Ovary (tissue), 9 donors: ENCODE results near the gene MAP3K7CL. TPM values are rescaled to one million over a fixed set of nuclear protein-coding genes. Genes with fewer than 3 reads are reported as not detected.

Source experiments
- DNase-seq, 5 donors: peaks; one replicate each; pipeline ENCODE4 v3.0.0-alpha.2; 2019 to 2020
- H3K27ac ChIP-seq, 2 donors: fragments of 200-600 bp; one replicate each; pipeline versions ENCODE4 v1.5.1 to v1.8.0; 2019 to 2022
- H3K27me3 ChIP-seq: fragments of 200-600 bp; one replicate; pipeline ENCODE4 v1.8.0; 2022
- H3K36me3 ChIP-seq: fragments of 200-600 bp; sonication (generic); one replicate; pipeline ENCODE4 v1.5.1; 2019
- H3K4me1 ChIP-seq: one replicate; pipeline ENCODE4 v1.8.1; 2013; ENCODE audit warnings: mild to moderate bottlenecking, moderate library complexity; ENCODE audit not compliant: insufficient read depth
- H3K4me3 ChIP-seq: fragments of 200-600 bp; sonication (generic); one replicate; pipeline ENCODE4 v1.5.1; 2017
- H3K9me3 ChIP-seq, 2 donors: fragments of 200-600 bp in 1 of 2; sonication (generic) in 1 of 2; one replicate each; pipeline versions ENCODE4 v1.5.1 to v1.8.1; 2013 to 2019; ENCODE audit warnings: mild to moderate bottlenecking in 1 of 2, moderate library complexity in 1 of 2
- EP300 ChIP-seq: sonication (generic); formaldehyde crosslinking; IDR thresholded peaks from one replicate; pipeline ENCODE4 v1.6.1; 2017; ENCODE audit warnings: antibody characterized with exemption
- POLR2A ChIP-seq: fragments of 450-650 bp; IDR thresholded peaks from one replicate; pipeline ENCODE4 v1.6.1; 2017; ENCODE audit warnings: antibody characterized with exemption, mild to moderate bottlenecking, moderate library complexity
- WGBS, 3 donors: extraction: QIAGEN DNeasy Blood & Tissue Kit in 1 of 3; methylation state at CpG; one replicate each; pipeline versions ENCODE4 v1.1.5 to v1.1.7; 2013 to 2017; 5-methylcytosine and 5-hydroxymethylcytosine counted together
- intact Hi-C, 4 donors: fragments of 100-400 bp; cut with DNase I; formaldehyde crosslinking; loops; one replicate each; pipeline versions ENCODE4 v1.11.0 to v1.15.1; 2022 to 2023
- polyA plus RNA-seq, 2 donors: library from polyadenylated mRNA; stranded (reverse); fragments of 200-250 nt in 1 of 2; fragments of 350-450 nt in 1 of 2; fragmentation: Illumina TruSeq in 1 of 2; extraction: RNeasy Lipid Tissue Mini Kit (QIAGEN cat#74804) in 1 of 2; gene quantifications; one replicate each; pipeline ENCODE4 v1.2.3, GENCODE V29; 2013 to 2014
- small RNA-seq: library from RNA; depleted of rRNA; stranded (forward); fragments of <200 nt; gene quantifications from one replicate; pipeline ENCODE3, GENCODE V24; 2016
- total RNA-seq, 7 donors: library from RNA; depleted of rRNA in 2 of 7; stranded (reverse); fragments of >200 nt in 2 of 7; fragmentation: NEBNext Ultra II Directional in 3 of 7; extraction: Animal tissue kit (Norgen Biotek cat#: 25700) in 3 of 7; gene quantifications; one replicate each; pipeline versions ENCODE4 v1.1.0 to v1.2.4, GENCODE V29; 2016 to 2023
- TF ChIP-seq, protein P1 (sequence below), 3 donors: fragments of 450-650 bp in 2 of 3; fragments of 200-600 bp in 1 of 3; IDR thresholded peaks; one replicate each; pipeline versions ENCODE4 v1.5.1 to v1.8.0; 2016 to 2022; ENCODE audit warnings: antibody characterized with exemption in 3 of 3, mild to moderate bottlenecking in 1 of 3
- donor health status: DM: no; HTN: no; CAD: no; lungs with moderate emphysema.
- donor health status: DM: no; HTN: no; CAD: no.
- donor health status: Bipolar disorder and iron deficiency.
- donor health status: DM: yes; HTN: yes; CAD: no.
- donor health status: DM: no; HTN: no; CAD: no.
- donor health status: DM: yes; HTN: yes; CAD: no.

The MAP3K7CL gene
- total and polyA plus RNA-seq, 9 donors, result 3.0 to 18.6 (median 6.7) TPM

DNA sequence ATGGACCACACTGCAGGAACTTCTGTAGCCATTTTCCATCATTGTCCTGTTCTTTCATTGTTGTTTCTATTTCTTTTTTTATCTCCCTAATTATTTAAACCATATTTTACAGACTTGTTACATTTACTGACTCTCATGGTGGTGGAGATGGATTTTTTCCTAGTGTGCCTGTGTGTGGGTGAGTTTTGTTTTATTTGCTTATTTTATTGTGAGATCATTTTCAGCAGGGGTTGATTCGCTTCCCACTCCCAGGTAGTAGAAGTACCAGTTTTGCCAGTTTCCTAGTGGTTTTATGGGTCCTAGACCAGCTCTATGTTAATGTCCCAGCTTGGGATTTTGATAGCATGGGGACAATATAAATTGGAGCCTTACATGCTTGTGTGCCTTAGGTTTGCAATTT is 88.3 kb downstream of the MAP3K7CL start:
- Histone ChIP-seq H3K27me3 (no peaks in the 10 kb centered on the region), H3K9me3 (no peaks in the 10 kb centered on the region), H3K4me3 (no peak overlapping the region), H3K36me3 (no peaks in the 10 kb centered on the region), H3K4me1 (no peaks in the 10 kb centered on the region), H3K27ac (no peak overlapping the region)
- intact Hi-C loops, result no loop called here
- WGBS, 3 donors, result 95 to 100% (median 97%) methylated on average over 1 of the region's 1 CpG
- TF ChIP-seq, protein P1, sequence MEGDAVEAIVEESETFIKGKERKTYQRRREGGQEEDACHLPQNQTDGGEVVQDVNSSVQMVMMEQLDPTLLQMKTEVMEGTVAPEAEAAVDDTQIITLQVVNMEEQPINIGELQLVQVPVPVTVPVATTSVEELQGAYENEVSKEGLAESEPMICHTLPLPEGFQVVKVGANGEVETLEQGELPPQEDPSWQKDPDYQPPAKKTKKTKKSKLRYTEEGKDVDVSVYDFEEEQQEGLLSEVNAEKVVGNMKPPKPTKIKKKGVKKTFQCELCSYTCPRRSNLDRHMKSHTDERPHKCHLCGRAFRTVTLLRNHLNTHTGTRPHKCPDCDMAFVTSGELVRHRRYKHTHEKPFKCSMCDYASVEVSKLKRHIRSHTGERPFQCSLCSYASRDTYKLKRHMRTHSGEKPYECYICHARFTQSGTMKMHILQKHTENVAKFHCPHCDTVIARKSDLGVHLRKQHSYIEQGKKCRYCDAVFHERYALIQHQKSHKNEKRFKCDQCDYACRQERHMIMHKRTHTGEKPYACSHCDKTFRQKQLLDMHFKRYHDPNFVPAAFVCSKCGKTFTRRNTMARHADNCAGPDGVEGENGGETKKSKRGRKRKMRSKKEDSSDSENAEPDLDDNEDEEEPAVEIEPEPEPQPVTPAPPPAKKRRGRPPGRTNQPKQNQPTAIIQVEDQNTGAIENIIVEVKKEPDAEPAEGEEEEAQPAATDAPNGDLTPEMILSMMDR (IDR thresholded peaks at IDR 0.05), result no peak
- TF ChIP-seq EP300, result no peak
- TF ChIP-seq POLR2A, result no peak
- DNase-seq, result no peak

DNA sequence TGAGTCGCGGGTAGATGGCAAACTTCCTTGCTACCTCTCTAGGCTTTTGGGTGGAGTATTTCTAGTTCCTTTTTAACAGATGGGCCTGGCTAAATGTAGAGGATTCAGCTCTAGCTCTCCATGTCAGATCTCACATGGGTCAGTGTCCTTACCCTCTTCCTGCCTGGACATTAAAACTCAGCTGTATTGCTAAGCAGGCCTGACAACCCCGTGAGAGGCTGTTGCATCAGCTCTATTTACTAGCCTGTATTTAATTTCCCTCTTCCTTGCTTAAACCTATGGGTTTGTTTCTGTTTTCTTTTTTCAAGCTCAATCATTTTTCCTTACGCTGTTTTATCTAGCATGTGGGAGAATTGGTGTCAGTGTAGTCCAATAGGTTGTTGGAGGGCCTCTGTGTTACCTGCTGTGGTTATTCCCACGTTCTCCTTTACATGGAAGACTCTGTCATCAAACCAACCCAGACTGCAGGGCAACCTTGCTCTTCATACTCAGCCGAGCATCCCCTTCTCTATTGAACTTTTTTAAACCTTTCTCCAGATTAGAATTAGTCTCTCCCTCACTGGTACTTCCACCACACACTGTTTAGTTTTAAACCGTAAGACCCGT is 88.8 kb downstream of the MAP3K7CL start:
- Histone ChIP-seq H3K27ac (no peak overlapping the region), H3K36me3 (no peaks in the 10 kb centered on the region), H3K27me3 (no peaks in the 10 kb centered on the region), H3K9me3 (no peaks in the 10 kb centered on the region), H3K4me1 (no peaks in the 10 kb centered on the region), H3K4me3 (no peak overlapping the region)
- intact Hi-C loops, result no loop called here
- TF ChIP-seq POLR2A, result no peak
- TF ChIP-seq, protein P1 (IDR thresholded peaks at IDR 0.05), result no peak
- TF ChIP-seq EP300, result no peak
- WGBS, 3 donors, result 89 to 93% (median 91%) methylated on average over 8 of the region's 8 CpGs
- DNase-seq, result no peak

DNA sequence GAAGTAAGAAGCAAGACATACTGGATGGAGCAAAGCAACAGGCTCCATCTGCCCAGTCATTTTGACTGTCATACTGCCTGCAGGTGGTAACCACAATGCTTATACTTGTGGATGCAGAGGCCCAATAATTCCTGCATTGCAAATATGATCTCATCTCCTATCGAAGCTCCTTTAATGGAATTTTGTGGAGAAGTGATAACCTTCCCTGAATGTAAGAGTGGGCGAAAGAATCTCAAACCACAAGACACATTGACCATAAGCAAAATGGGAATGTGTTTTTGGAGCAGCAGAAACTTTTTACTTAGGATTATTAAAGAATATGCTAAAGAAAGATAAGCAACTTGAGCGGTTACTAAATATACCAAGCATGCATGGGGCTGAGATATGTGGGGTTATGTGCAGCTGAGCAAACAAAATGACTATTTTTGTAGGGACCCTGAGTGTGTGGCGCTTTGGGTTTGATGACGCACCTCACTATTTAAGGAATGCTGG is 90.9 kb downstream of the MAP3K7CL start:
- Histone ChIP-seq H3K4me3 (no peak overlapping the region), H3K4me1 (no peaks in the 10 kb centered on the region), H3K36me3 (no peaks in the 10 kb centered on the region), H3K27me3 (no peaks in the 10 kb centered on the region), H3K27ac (no peak overlapping the region), H3K9me3 (no peaks in the 10 kb centered on the region)
- no peak for DNase-seq
- intact Hi-C loops, result no loop called here
- TF ChIP-seq POLR2A (no peak), EP300 (no peak)
- TF ChIP-seq, protein P1 (IDR thresholded peaks at IDR 0.05), result no peak
- WGBS, 3 donors, result 78 to 88% (median 84%) methylated on average over 5 of the region's 5 CpGs

DNA sequence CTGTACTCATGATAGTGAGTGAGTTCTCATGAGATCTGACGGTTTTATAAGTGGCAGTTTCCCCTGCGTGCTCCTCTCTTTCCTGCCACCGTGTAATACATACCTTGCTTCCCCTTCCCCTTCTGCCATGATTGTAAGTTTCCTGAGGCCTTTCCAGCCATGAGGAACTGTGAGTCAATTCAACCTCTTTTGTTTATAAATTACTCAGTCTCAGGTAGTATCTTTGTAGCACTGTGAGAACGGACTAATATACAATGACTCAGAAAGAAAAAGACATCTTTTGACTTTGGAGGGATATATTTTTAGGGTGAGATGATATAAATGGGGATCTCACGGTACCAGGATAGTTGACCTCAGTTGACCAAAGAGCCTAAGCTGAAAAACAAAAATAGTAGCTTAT is 93.6 kb downstream of the MAP3K7CL start:
- WGBS, 3 donors, result 88 to 90% (median 89%) methylated on average over 5 of the region's 5 CpGs
- H3K9me3 ChIP-seq, result no peaks in the 10 kb centered on the region
- no peaks in the 10 kb centered on the region for H3K4me1 ChIP-seq
- no peak overlapping the region for H3K27ac ChIP-seq
- H3K36me3 ChIP-seq, result no peaks in the 10 kb centered on the region
- no peaks in the 10 kb centered on the region for H3K27me3 ChIP-seq
- H3K4me3 ChIP-seq, result no peak overlapping the region
- intact Hi-C loops, result no loop called here
- no peak for DNase-seq
- TF ChIP-seq, protein P1 (IDR thresholded peaks at IDR 0.05), result no peak
- TF ChIP-seq POLR2A (no peak), EP300 (no peak)

Small RNAs within 50 kb of the gene (small RNA-seq; reads per million reads assigned to genes)
- gene RF00012, result not detected
- gene RF00019, result not detected

Other genes starting within 250 kb of the MAP3K7CL start
- 10 to 100 TPM; 15.8 to 24.5 (median 18.9) TPM for gene LTN1, start 137.8 kb upstream of the MAP3K7CL start, total RNA-seq
- gene LTN1, start 137.8 kb upstream of the MAP3K7CL start, polyA plus RNA-seq, result 1 to 10 TPM; 6.3 to 8.0 TPM
- gene RWDD2B, start 111.3 kb upstream of the MAP3K7CL start, total RNA-seq, result 10 to 100 TPM in 2 of 7 donors, 1 to 10 TPM in 5; 3.3 to 15.8 (median 8.7) TPM
- 10 to 100 TPM; 10.1 to 30.6 TPM for gene RWDD2B, start 111.3 kb upstream of the MAP3K7CL start, polyA plus RNA-seq
- gene USP16, start 106.0 kb upstream of the MAP3K7CL start, total RNA-seq, result 10 to 100 TPM; 25.9 to 46.6 (median 31.9) TPM
- 10 to 100 TPM; 25.5 to 27.8 TPM for gene USP16, start 106.0 kb upstream of the MAP3K7CL start, polyA plus RNA-seq
- 100 to 1,000 TPM in 5 of 7 donors, 10 to 100 TPM in 2; 96.9 to 116 (median 105) TPM for gene CCT8, start 57.0 kb upstream of the MAP3K7CL start, total RNA-seq
- 100 to 1,000 TPM in 1 of 2 donors, 10 to 100 TPM in 1; 89.1 to 175 TPM for gene CCT8, start 57.0 kb upstream of the MAP3K7CL start, polyA plus RNA-seq
- 10 to 100 TPM; 32.2 to 77.0 (median 55.1) TPM for gene BACH1, start 168.3 kb downstream of the MAP3K7CL start, total RNA-seq
- gene BACH1, start 168.3 kb downstream of the MAP3K7CL start, polyA plus RNA-seq, result 10 to 100 TPM; 11.4 to 12.1 TPM